ENCODE data around the gene C3orf33. TPM values are rescaled to one million over a fixed set of nuclear protein-coding genes. Genes with fewer than 3 reads are reported as not detected.
A peak's percentile ranks its signal among the peaks of the same experiment; 100 is the strongest.

The C3orf33 gene
- total and polyA plus RNA-seq, 2 experiments from 2014 or later, result 3.5 to 4.7 TPM

DNA sequence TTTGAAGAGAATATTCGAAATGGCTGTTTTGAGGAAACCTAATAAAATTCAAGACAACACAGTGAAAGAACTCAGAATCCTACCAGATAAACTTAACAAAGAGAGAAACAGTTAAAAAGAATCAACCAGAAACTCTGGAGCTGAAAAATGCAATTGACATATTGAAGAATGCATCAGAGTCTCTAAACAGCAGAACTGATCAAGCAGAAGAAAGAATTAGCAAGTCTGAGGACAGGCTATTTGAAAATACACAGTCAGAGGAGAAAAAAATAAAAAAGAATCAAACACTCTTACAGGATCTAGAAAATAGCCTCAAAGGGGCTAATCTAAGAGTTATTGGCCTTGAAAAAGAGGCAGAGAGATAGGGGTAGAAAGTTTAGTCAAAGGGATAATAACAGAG lies 13.5 kb downstream of the C3orf33 start:
- ATAC-seq, result no peak
- no peak overlapping the region for H3K27ac Mint-ChIP-seq

DNA sequence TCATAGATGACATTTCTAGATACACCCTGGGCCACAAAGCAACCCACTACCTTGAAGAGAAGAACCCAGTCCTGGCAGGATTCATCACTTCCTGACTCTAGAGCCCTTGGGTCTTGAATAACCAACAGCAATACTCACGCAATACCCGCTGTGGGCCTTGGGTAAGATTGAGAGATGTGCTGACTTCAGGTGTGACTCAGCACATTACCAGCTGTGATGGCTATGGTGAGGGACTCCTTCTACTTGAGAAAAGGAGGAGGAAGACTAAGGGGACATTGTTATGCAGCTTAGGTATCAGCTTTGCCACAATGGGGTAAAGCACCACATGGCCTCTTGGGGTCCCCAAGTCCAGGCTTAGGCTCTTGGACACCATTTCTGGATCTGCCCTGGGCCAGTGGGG lies 14.9 kb downstream of the C3orf33 start:
- DNase-seq (ENCODE audit: low spot score) (peak; percentile 8), ATAC-seq (peak; percentile 43; the same call in 2 of the 3 replicates)
- Histone ChIP-seq H3K27ac (ENCODE audit: low read depth) (0 out of 2 replicates have a peak overlapping the region, but pooled peaks have one; percentile 53), H3K27me3 (ENCODE audit: insufficient read depth) (no peaks in the 10 kb centered on the region), H3K4me2 (no peak overlapping the region), H3K4me3 (no peak overlapping the region), H2AFZ (no peak overlapping the region; the same call in 1 of the 2 replicates), H3K4me1 (ENCODE audit: insufficient read depth) (peaks cover 11% of the 10 kb centered on the region; the same call in 1 of the 2 replicates), H3K79me2 (replicated peaks; ENCODE audit: insufficient read depth) (0 out of 2 replicates have a peak, but pooled peaks cover 3% of the 10 kb centered on the region), H3K9me2 (ENCODE audit: insufficient read depth) (peaks cover 11% of the 10 kb centered on the region), H3K36me3 (ENCODE audit: insufficient read depth) (no peaks in the 10 kb centered on the region), H4K20me1 (replicated peaks; ENCODE audit: insufficient read depth) (no peaks in the 10 kb centered on the region), H3F3A (replicated peaks; ENCODE audit: low read depth) (no peaks in the 10 kb centered on the region)
- peaks cover 14% of the 10 kb centered on the region for H3K4me1 Mint-ChIP-seq
- H3K9me3 Mint-ChIP-seq, result no peaks in the 10 kb centered on the region
- H3K27ac Mint-ChIP-seq, result peak overlapping the region; percentile 91
- peaks cover 3% of the 10 kb centered on the region for H3K27me3 Mint-ChIP-seq (ENCODE audit: insufficient read depth, low read depth, poor library complexity)
- peaks cover 27% of the 10 kb centered on the region for H3K36me3 Mint-ChIP-seq (ENCODE audit: low read depth)
- H3K4me3 Mint-ChIP-seq, result no peak overlapping the region
- TF ChIP-seq, protein P1, sequence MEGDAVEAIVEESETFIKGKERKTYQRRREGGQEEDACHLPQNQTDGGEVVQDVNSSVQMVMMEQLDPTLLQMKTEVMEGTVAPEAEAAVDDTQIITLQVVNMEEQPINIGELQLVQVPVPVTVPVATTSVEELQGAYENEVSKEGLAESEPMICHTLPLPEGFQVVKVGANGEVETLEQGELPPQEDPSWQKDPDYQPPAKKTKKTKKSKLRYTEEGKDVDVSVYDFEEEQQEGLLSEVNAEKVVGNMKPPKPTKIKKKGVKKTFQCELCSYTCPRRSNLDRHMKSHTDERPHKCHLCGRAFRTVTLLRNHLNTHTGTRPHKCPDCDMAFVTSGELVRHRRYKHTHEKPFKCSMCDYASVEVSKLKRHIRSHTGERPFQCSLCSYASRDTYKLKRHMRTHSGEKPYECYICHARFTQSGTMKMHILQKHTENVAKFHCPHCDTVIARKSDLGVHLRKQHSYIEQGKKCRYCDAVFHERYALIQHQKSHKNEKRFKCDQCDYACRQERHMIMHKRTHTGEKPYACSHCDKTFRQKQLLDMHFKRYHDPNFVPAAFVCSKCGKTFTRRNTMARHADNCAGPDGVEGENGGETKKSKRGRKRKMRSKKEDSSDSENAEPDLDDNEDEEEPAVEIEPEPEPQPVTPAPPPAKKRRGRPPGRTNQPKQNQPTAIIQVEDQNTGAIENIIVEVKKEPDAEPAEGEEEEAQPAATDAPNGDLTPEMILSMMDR (conservative IDR thresholded peaks at IDR 0.05; ENCODE audit: low read depth in 2 of 2), result no peak
- TF ChIP-seq NANOG (IDR thresholded peaks at IDR 0.05; ENCODE audit: borderline replicate concordance), result no peak
- TF ChIP-seq, protein P2, sequence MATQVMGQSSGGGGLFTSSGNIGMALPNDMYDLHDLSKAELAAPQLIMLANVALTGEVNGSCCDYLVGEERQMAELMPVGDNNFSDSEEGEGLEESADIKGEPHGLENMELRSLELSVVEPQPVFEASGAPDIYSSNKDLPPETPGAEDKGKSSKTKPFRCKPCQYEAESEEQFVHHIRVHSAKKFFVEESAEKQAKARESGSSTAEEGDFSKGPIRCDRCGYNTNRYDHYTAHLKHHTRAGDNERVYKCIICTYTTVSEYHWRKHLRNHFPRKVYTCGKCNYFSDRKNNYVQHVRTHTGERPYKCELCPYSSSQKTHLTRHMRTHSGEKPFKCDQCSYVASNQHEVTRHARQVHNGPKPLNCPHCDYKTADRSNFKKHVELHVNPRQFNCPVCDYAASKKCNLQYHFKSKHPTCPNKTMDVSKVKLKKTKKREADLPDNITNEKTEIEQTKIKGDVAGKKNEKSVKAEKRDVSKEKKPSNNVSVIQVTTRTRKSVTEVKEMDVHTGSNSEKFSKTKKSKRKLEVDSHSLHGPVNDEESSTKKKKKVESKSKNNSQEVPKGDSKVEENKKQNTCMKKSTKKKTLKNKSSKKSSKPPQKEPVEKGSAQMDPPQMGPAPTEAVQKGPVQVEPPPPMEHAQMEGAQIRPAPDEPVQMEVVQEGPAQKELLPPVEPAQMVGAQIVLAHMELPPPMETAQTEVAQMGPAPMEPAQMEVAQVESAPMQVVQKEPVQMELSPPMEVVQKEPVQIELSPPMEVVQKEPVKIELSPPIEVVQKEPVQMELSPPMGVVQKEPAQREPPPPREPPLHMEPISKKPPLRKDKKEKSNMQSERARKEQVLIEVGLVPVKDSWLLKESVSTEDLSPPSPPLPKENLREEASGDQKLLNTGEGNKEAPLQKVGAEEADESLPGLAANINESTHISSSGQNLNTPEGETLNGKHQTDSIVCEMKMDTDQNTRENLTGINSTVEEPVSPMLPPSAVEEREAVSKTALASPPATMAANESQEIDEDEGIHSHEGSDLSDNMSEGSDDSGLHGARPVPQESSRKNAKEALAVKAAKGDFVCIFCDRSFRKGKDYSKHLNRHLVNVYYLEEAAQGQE (IDR thresholded peaks at IDR 0.05; ENCODE audit: unreplicated experiment), result no peak
- TF ChIP-seq, protein P3, sequence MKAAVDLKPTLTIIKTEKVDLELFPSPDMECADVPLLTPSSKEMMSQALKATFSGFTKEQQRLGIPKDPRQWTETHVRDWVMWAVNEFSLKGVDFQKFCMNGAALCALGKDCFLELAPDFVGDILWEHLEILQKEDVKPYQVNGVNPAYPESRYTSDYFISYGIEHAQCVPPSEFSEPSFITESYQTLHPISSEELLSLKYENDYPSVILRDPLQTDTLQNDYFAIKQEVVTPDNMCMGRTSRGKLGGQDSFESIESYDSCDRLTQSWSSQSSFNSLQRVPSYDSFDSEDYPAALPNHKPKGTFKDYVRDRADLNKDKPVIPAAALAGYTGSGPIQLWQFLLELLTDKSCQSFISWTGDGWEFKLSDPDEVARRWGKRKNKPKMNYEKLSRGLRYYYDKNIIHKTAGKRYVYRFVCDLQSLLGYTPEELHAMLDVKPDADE (IDR thresholded peaks at IDR 0.05), result no peak
- no peak for TF ChIP-seq ZNF331 (CRISPR knock-in tag; IDR thresholded peaks at IDR 0.05; ENCODE audit: low read depth)

More for the DNA sequence above, 13.5 kb downstream of the C3orf33 start:
- H3K9me2 ChIP-seq (ENCODE audit: insufficient read depth), result peaks cover 11% of the 10 kb centered on the region
- H3K27me3 ChIP-seq (ENCODE audit: insufficient read depth), result no peaks in the 10 kb centered on the region
- DNase-seq (ENCODE audit: low spot score), result no peak
- TF ChIP-seq, protein P1 (conservative IDR thresholded peaks at IDR 0.05; ENCODE audit: low read depth in 2 of 2), result no peak
- TF ChIP-seq, protein P3 (IDR thresholded peaks at IDR 0.05), result no peak
- TF ChIP-seq EZH2 (IDR thresholded peaks at IDR 0.05; ENCODE audit: low read depth, unreplicated experiment) (no peak), EZH2phosphoT487 (IDR thresholded peaks at IDR 0.05; ENCODE audit: unreplicated experiment) (no peak), STAT1 (IDR thresholded peaks at IDR 0.05; ENCODE audit: unreplicated experiment) (no peak)
- no peaks in the 10 kb centered on the region for H3K9me3 Mint-ChIP-seq
- H3K4me1 ChIP-seq (ENCODE audit: insufficient read depth), result peaks cover 11% of the 10 kb centered on the region; the same call in 1 of the 2 replicates
- no peaks in the 10 kb centered on the region for H3F3A ChIP-seq (replicated peaks; ENCODE audit: low read depth)
- peaks cover 14% of the 10 kb centered on the region for H3K4me1 Mint-ChIP-seq
- peaks cover 27% of the 10 kb centered on the region for H3K36me3 Mint-ChIP-seq (ENCODE audit: low read depth)
- no peaks in the 10 kb centered on the region for H3K36me3 ChIP-seq (ENCODE audit: insufficient read depth)
- no peak overlapping the region for H3K4me2 ChIP-seq
- no peaks in the 10 kb centered on the region for H4K20me1 ChIP-seq (replicated peaks; ENCODE audit: insufficient read depth)
- no peak overlapping the region for H3K4me3 ChIP-seq
- no peak overlapping the region for H3K27ac ChIP-seq (ENCODE audit: low read depth)
- H3K79me2 ChIP-seq (replicated peaks; ENCODE audit: insufficient read depth), result 0 out of 2 replicates have a peak, but pooled peaks cover 3% of the 10 kb centered on the region
- H3K27me3 Mint-ChIP-seq (ENCODE audit: insufficient read depth, low read depth, poor library complexity), result peaks cover 3% of the 10 kb centered on the region
- no peak overlapping the region for H2AFZ ChIP-seq
- no peak overlapping the region for H3K4me3 Mint-ChIP-seq

Measured in GM23338 (cell line).